Panc1 (cell line): ENCODE measurements around the gene KLF2.

Experiments
- POLR2AphosphoS5 ChIP-seq: IDR thresholded peaks from 2 replicates; pipeline ENCODE4 v1.6.1; 2012; ENCODE audit warnings: mild to moderate bottlenecking, low read depth, low read length, moderate library complexity
- SIN3A ChIP-seq: IDR thresholded peaks from 2 replicates; pipeline ENCODE4 v1.6.1; 2012; ENCODE audit warnings: low read depth, mild to moderate bottlenecking, low read length, moderate library complexity, borderline replicate concordance; ENCODE audit not compliant: insufficient read depth
- TCF7L2 ChIP-seq: IDR thresholded peaks from 2 replicates; pipeline ENCODE4 v1.6.1; 2011; ENCODE audit warnings: mild to moderate bottlenecking, low read depth, low read length, inconsistent platforms
- TF ChIP-seq, protein P1 (sequence below): fragments of 450-650 bp; IDR thresholded peaks from 2 replicates; pipeline ENCODE4 v1.5.1; 2017; ENCODE audit warnings: mild to moderate bottlenecking
- TF ChIP-seq, protein P2 (sequence below), 2 experiments: IDR thresholded peaks; 2 replicates each; pipeline ENCODE4 v1.6.1; 2011 to 2012; ENCODE audit warnings: low read depth in 2 of 2, control low read depth in 1 of 2, low read length in 1 of 2, mild to moderate bottlenecking in 1 of 2, moderate library complexity in 1 of 2; ENCODE audit not compliant: insufficient read depth in 1 of 2

DNA sequence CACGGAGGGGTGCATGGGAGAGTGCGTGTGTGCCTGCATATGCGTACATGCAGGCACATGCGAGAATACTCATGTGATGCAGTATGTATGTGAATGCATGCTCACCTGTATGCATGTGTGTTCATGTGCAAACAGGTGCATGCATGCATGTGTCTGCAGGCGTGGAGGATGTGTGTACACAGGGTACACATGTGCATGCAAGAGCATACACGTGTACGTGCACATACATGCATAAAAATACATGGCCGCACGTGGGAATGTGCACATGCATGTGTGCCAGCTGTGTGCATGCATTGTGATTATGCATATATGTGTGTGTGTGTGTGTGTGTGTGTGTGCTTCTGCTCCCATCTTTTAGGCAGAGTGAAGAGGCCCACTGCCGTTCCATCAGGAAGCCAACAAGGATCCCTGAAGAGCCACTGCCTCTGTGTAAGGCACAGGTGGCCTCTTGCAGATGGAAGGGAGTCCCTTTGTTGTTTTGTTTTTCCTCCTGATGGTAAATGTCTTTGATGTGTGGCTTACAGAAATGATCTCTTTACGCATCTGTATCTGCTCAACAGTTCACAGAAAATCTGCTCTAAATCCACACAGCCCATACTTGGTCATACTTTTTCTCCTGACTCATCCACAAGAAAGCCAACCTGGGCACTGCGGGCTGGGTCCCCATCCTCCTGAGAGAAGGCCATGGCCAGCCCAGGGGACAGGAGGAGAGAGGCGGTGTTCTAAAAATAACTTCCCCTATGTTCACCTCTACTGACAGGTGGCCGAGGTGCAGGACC, 50.7 kb downstream of the KLF2 start:
- TF ChIP-seq, protein P1, sequence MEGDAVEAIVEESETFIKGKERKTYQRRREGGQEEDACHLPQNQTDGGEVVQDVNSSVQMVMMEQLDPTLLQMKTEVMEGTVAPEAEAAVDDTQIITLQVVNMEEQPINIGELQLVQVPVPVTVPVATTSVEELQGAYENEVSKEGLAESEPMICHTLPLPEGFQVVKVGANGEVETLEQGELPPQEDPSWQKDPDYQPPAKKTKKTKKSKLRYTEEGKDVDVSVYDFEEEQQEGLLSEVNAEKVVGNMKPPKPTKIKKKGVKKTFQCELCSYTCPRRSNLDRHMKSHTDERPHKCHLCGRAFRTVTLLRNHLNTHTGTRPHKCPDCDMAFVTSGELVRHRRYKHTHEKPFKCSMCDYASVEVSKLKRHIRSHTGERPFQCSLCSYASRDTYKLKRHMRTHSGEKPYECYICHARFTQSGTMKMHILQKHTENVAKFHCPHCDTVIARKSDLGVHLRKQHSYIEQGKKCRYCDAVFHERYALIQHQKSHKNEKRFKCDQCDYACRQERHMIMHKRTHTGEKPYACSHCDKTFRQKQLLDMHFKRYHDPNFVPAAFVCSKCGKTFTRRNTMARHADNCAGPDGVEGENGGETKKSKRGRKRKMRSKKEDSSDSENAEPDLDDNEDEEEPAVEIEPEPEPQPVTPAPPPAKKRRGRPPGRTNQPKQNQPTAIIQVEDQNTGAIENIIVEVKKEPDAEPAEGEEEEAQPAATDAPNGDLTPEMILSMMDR = no peak
- TF ChIP-seq POLR2AphosphoS5 (no peak), SIN3A (no peak), TCF7L2 (no peak)
- TF ChIP-seq, protein P2, sequence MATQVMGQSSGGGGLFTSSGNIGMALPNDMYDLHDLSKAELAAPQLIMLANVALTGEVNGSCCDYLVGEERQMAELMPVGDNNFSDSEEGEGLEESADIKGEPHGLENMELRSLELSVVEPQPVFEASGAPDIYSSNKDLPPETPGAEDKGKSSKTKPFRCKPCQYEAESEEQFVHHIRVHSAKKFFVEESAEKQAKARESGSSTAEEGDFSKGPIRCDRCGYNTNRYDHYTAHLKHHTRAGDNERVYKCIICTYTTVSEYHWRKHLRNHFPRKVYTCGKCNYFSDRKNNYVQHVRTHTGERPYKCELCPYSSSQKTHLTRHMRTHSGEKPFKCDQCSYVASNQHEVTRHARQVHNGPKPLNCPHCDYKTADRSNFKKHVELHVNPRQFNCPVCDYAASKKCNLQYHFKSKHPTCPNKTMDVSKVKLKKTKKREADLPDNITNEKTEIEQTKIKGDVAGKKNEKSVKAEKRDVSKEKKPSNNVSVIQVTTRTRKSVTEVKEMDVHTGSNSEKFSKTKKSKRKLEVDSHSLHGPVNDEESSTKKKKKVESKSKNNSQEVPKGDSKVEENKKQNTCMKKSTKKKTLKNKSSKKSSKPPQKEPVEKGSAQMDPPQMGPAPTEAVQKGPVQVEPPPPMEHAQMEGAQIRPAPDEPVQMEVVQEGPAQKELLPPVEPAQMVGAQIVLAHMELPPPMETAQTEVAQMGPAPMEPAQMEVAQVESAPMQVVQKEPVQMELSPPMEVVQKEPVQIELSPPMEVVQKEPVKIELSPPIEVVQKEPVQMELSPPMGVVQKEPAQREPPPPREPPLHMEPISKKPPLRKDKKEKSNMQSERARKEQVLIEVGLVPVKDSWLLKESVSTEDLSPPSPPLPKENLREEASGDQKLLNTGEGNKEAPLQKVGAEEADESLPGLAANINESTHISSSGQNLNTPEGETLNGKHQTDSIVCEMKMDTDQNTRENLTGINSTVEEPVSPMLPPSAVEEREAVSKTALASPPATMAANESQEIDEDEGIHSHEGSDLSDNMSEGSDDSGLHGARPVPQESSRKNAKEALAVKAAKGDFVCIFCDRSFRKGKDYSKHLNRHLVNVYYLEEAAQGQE (IDR thresholded peaks at IDR 0.05; ENCODE audit: insufficient read depth in 1 of 2, low read depth in 2 of 2, low read length in 1 of 2) = no peak
